Measurements from ENCODE around the gene RNF114.

RNF114 gene

GRCh38 chr20:49913399-49914047 is 22.7 kb upstream of the RNF114 start:
- Mint-ChIP-seq H3K9me3 (no peaks in the 10 kb centered on the region), H3K27ac (no peak overlapping the region), H3K4me1 (peaks cover 60% of the 10 kb centered on the region), H3K36me3 (peaks cover 34% of the 10 kb centered on the region), H3K4me3 (peak overlapping the region; percentile 92)
- DNase-seq (ENCODE audit: low spot score in 2 of 2) (no peak), ATAC-seq (no peak)

GRCh38 chr20:49914310-49915117 is 21.7 kb upstream of the RNF114 start:
- Mint-ChIP-seq H3K36me3 (peaks cover 24% of the 10 kb centered on the region), H3K9me3 (no peaks in the 10 kb centered on the region), H3K27ac (peak overlapping the region; percentile 100), H3K4me1 (peaks cover 57% of the 10 kb centered on the region), H3K4me3 (peak overlapping the region; percentile 92)
- no peak for DNase-seq (ENCODE audit: low spot score in 2 of 2)
- ATAC-seq = peak; percentile 0

GRCh38 chr20:49915118-49915379 is 21.1 kb upstream of the RNF114 start:
- DNase-seq (ENCODE audit: low spot score in 2 of 2) (no peak), ATAC-seq (peak; percentile 43)
- Mint-ChIP-seq H3K9me3 (no peaks in the 10 kb centered on the region), H3K27ac (peak overlapping the region; percentile 100), H3K4me1 (peaks cover 51% of the 10 kb centered on the region), H3K36me3 (peaks cover 19% of the 10 kb centered on the region), H3K4me3 (peak overlapping the region; percentile 92)

GRCh38 chr20:49915380-49916145 is 20.6 kb upstream of the RNF114 start, which contains the start of gene SPATA2:
Gene SPATA2, minus strand, starts transcription at chr20:49915529. Its CDS starts 7,039 bp downstream, at chr20:49908490.
- DNase-seq (ENCODE audit: low spot score in 2 of 2) (peak; percentile 86 to 97), ATAC-seq (peak; percentile 86)
- peak within 1 kb of the TSS; percentile 100 for H3K27ac Mint-ChIP-seq
- peaks cover 46% of the 10 kb centered on the region for H3K4me1 Mint-ChIP-seq
- H3K4me3 Mint-ChIP-seq = peak within 1 kb of the TSS; percentile 92
- H3K9me3 Mint-ChIP-seq = no peaks in the 10 kb centered on the region
- peaks cover 18% of the 10 kb centered on the region for H3K36me3 Mint-ChIP-seq

GRCh38 chr20:49916146-49917002 is 19.8 kb upstream of the RNF114 start:
- peak in 1 of 2 donors; percentile 86 for DNase-seq (ENCODE audit: low spot score in 2 of 2)
- ATAC-seq = peak; percentile 75
- Mint-ChIP-seq H3K27ac (peak overlapping the region; percentile 100), H3K4me3 (peak overlapping the region; percentile 92), H3K9me3 (no peaks in the 10 kb centered on the region), H3K36me3 (peaks cover 18% of the 10 kb centered on the region), H3K4me1 (peaks cover 46% of the 10 kb centered on the region)

- Mint-ChIP-seq H3K4me1 (peaks cover 37% of the 10 kb centered on the region), H3K36me3 (peaks cover 18% of the 10 kb centered on the region), H3K4me3 (no peak overlapping the region), H3K9me3 (no peaks in the 10 kb centered on the region), H3K27ac (no peak overlapping the region)
- no peak for DNase-seq (ENCODE audit: low spot score in 2 of 2)
- ATAC-seq = no peak
Observed at GRCh38 chr20:49918446-49918845, 17.8 kb upstream of the RNF114 start.

GRCh38 chr20:49919009-49919408 is 17.2 kb upstream of the RNF114 start:
- no peak overlapping the region for H3K27ac Mint-ChIP-seq
- no peaks in the 10 kb centered on the region for H3K9me3 Mint-ChIP-seq
- no peak overlapping the region for H3K4me3 Mint-ChIP-seq
- peaks cover 18% of the 10 kb centered on the region for H3K36me3 Mint-ChIP-seq
- ATAC-seq (no peak), DNase-seq (ENCODE audit: low spot score in 2 of 2) (no peak)
- H3K4me1 Mint-ChIP-seq = peaks cover 31% of the 10 kb centered on the region

GRCh38 chr20:49919461-49919860 is 16.7 kb upstream of the RNF114 start:
- Mint-ChIP-seq H3K27ac (no peak overlapping the region), H3K36me3 (peaks cover 16% of the 10 kb centered on the region), H3K9me3 (no peaks in the 10 kb centered on the region), H3K4me1 (peaks cover 27% of the 10 kb centered on the region), H3K4me3 (no peak overlapping the region)
- ATAC-seq (no peak), DNase-seq (ENCODE audit: low spot score in 2 of 2) (no peak)

GRCh38 chr20:49924247-49924646 is 11.9 kb upstream of the RNF114 start:
- Mint-ChIP-seq H3K36me3 (no peaks in the 10 kb centered on the region), H3K27ac (no peak overlapping the region), H3K4me1 (no peaks in the 10 kb centered on the region), H3K4me3 (no peak overlapping the region), H3K9me3 (no peaks in the 10 kb centered on the region)
- ATAC-seq (no peak), DNase-seq (ENCODE audit: low spot score in 2 of 2) (no peak)

- H3K4me3 Mint-ChIP-seq = no peak overlapping the region
- no peaks in the 10 kb centered on the region for H3K36me3 Mint-ChIP-seq
- ATAC-seq = no peak
- H3K4me1 Mint-ChIP-seq = no peaks in the 10 kb centered on the region
- no peaks in the 10 kb centered on the region for H3K9me3 Mint-ChIP-seq
- no peak for DNase-seq (ENCODE audit: low spot score in 2 of 2)
- no peak overlapping the region for H3K27ac Mint-ChIP-seq
Observed at GRCh38 chr20:49925901-49926454, 10.2 kb upstream of the RNF114 start.

GRCh38 chr20:49928411-49929141 is 7.6 kb upstream of the RNF114 start:
- ATAC-seq = peak; percentile 68
- H3K27ac Mint-ChIP-seq = no peak overlapping the region
- no peak overlapping the region for H3K4me3 Mint-ChIP-seq

GRCh38 chr20:49929142-49929494 is 7.1 kb upstream of the RNF114 start:
- no peaks in the 10 kb centered on the region for H3K36me3 Mint-ChIP-seq
- H3K27ac Mint-ChIP-seq = no peak overlapping the region
- ATAC-seq = no peak

More at GRCh38 chr20:49928411-49929141, 7.6 kb upstream of the RNF114 start:
- peak; percentile 72 to 88 for DNase-seq (ENCODE audit: low spot score in 2 of 2)
- H3K4me1 Mint-ChIP-seq = no peaks in the 10 kb centered on the region
- no peaks in the 10 kb centered on the region for H3K9me3 Mint-ChIP-seq
- H3K36me3 Mint-ChIP-seq = no peaks in the 10 kb centered on the region

GRCh38 chr20:49935746-49936152 is 448 bp upstream of the RNF114 start:
- peaks cover 24% of the 10 kb centered on the region for H3K36me3 Mint-ChIP-seq
- ATAC-seq (no peak), DNase-seq (ENCODE audit: low spot score in 2 of 2) (no peak)
- peak overlapping the region; percentile 89 for H3K4me3 Mint-ChIP-seq
- H3K9me3 Mint-ChIP-seq = no peaks in the 10 kb centered on the region
- H3K4me1 Mint-ChIP-seq = peaks cover 42% of the 10 kb centered on the region
- no peak overlapping the region for H3K27ac Mint-ChIP-seq

More at GRCh38 chr20:49929142-49929494, 7.1 kb upstream of the RNF114 start:
- DNase-seq (ENCODE audit: low spot score in 2 of 2) = no peak
- Mint-ChIP-seq H3K9me3 (no peaks in the 10 kb centered on the region), H3K4me3 (no peak overlapping the region), H3K4me1 (peaks cover 3% of the 10 kb centered on the region)
